Activated CD8-positive, alpha-beta T cell treated with anti-CD3 and anti-CD28 coated beads for 36 hours (primary cell): Measurements from ENCODE around the gene CXCR6. TPM values are rescaled to one million over a fixed set of nuclear protein-coding genes. Genes with fewer than 3 reads are reported as not detected.

Source experiments
- ATAC-seq: fragments of 200-7000 bp; cut with Tn5 transposase; one replicate; pipeline ENCODE4 v1.10.0; 2021; ENCODE audit warnings: mild to moderate bottlenecking, moderate library complexity
- CTCF ChIA-PET: fragments of 350-600 bp; sonication (Branson Sonifier 250); formaldehyde crosslinking; loops from one replicate; lab custom pipeline; 2021; ENCODE audit warnings: antibody characterized with exemption; lab: Charles Lee
- POLR2A ChIA-PET: fragments of 350-600 bp; sonication (Branson Sonifier 250); formaldehyde crosslinking; loops from one replicate; lab custom pipeline; 2021; ENCODE audit warnings: antibody characterized with exemption; lab: Charles Lee
- DNase-seq: peaks from one replicate; pipeline ENCODE4 v3.0.0-alpha.2; 2020
- H3K27ac Mint-ChIP-seq: one replicate; pipeline ENCODE4 v1.8.0; 2021; ENCODE audit warnings: mild to moderate bottlenecking, mixed read lengths
- H3K27me3 Mint-ChIP-seq: one replicate; pipeline ENCODE4 v1.8.0; 2021; ENCODE audit warnings: mixed read lengths
- H3K36me3 Mint-ChIP-seq: one replicate; pipeline ENCODE4 v1.8.0; 2021; ENCODE audit warnings: low read depth, mixed read lengths
- H3K4me1 Mint-ChIP-seq: one replicate; pipeline ENCODE4 v1.8.0; 2021; ENCODE audit warnings: low read depth, mixed read lengths
- H3K4me3 Mint-ChIP-seq: one replicate; pipeline ENCODE4 v1.8.0; 2021; ENCODE audit warnings: mild to moderate bottlenecking, moderate library complexity, mixed read lengths
- H3K9me3 Mint-ChIP-seq: one replicate; pipeline ENCODE4 v1.8.0; 2021; ENCODE audit warnings: mixed read lengths
- intact Hi-C: fragments of 100-400 bp; cut with micrococcal nuclease; formaldehyde crosslinking; loops from one replicate; pipeline ENCODE4 v1.10.0; 2022
- total RNA-seq, 2 experiments: library from RNA; stranded (reverse); gene quantifications; one replicate each; pipeline ENCODE4 v1.2.3, GENCODE V29; 2021
- TF ChIP-seq, protein P1 (sequence below): fragments of 200-600 bp; IDR thresholded peaks from one replicate; pipeline ENCODE4 v1.8.0; 2022; ENCODE audit warnings: antibody characterized with exemption, mild to moderate bottlenecking

Gene CXCR6
- total RNA-seq, 2 experiments from 2014 or later: 3.2 to 3.4 TPM

DNA sequence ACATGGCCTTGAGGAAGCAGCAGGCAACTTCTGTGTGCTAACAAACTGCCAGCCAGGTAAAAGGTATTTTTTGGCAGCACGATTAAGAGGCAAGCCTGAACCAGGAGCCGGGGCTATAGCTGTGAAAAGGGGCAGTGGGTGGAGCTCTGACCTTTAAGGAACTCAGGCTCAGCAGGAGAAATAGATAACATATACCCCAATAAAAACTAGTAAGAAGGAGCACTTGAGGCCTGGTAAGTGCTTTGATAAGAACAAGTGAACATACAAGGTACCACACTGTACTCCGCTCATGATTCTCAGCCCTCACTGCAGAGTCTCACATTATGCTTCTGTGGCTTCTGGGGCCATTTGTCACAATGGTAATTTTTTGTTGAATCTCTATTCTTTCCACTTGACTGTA, 46.9 kb downstream of the CXCR6 start:
- peaks cover 79% of the 10 kb centered on the region for H3K4me1 Mint-ChIP-seq
- H3K27ac Mint-ChIP-seq: peak overlapping the region; percentile 71
- ChIA-PET CTCF (interaction anchor here (1.2 to 6.2 kb wide), 2 partner anchors 8 to 23 kb away, joined by 3 to 34 read pairs; no protein-coding TSS in a partner anchor), POLR2A (interaction anchor here (1.3 kb wide), 1 partner anchor 10 kb away, joined by 4 read pairs; no protein-coding TSS in a partner anchor)
- DNase-seq (no peak), ATAC-seq (no peak)
- H3K36me3 Mint-ChIP-seq: peaks cover 33% of the 10 kb centered on the region
- H3K9me3 Mint-ChIP-seq: no peaks in the 10 kb centered on the region
- H3K27me3 Mint-ChIP-seq: no peaks in the 10 kb centered on the region
- TF ChIP-seq, protein P1, sequence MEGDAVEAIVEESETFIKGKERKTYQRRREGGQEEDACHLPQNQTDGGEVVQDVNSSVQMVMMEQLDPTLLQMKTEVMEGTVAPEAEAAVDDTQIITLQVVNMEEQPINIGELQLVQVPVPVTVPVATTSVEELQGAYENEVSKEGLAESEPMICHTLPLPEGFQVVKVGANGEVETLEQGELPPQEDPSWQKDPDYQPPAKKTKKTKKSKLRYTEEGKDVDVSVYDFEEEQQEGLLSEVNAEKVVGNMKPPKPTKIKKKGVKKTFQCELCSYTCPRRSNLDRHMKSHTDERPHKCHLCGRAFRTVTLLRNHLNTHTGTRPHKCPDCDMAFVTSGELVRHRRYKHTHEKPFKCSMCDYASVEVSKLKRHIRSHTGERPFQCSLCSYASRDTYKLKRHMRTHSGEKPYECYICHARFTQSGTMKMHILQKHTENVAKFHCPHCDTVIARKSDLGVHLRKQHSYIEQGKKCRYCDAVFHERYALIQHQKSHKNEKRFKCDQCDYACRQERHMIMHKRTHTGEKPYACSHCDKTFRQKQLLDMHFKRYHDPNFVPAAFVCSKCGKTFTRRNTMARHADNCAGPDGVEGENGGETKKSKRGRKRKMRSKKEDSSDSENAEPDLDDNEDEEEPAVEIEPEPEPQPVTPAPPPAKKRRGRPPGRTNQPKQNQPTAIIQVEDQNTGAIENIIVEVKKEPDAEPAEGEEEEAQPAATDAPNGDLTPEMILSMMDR: no peak
- H3K4me3 Mint-ChIP-seq: no peak overlapping the region
- intact Hi-C loops: no loop called here

DNA sequence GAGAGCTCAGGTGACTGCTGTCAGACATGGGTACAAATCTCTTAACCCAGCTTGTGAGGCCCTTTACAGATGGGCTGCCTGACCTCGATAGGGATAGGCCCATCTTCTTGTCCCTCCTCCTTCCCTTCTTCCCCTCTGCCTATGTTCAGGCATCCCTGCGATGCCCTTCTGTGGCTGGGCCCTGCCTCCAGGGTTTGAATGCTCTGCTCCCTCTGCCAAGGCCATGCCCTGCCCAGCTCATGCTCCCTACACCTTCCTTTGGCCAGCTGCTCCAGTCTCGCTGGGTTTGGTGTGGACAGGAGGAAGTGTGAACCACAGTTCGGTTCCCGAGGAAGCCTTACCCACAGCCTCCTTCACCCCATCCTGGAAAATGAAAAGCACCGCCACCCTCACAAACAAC, 48.1 kb downstream of the CXCR6 start:
- H3K27me3 Mint-ChIP-seq: no peaks in the 10 kb centered on the region
- H3K4me1 Mint-ChIP-seq: peaks cover 80% of the 10 kb centered on the region
- ATAC-seq (no peak), DNase-seq (no peak)
- H3K4me3 Mint-ChIP-seq: no peak overlapping the region
- no peaks in the 10 kb centered on the region for H3K9me3 Mint-ChIP-seq
- ChIA-PET POLR2A (interaction anchor here (0.8 to 7.3 kb wide), 2 partner anchors 9 to 19 kb away, joined by 3 to 61 read pairs; no protein-coding TSS in a partner anchor), CTCF (interaction anchor here (6.2 kb wide), 1 partner anchor 9 kb away, joined by 34 read pairs; no protein-coding TSS in a partner anchor)
- peak overlapping the region; percentile 70 for H3K27ac Mint-ChIP-seq
- intact Hi-C loops: no loop called here
- TF ChIP-seq, protein P1: no peak
- peaks cover 33% of the 10 kb centered on the region for H3K36me3 Mint-ChIP-seq

DNA sequence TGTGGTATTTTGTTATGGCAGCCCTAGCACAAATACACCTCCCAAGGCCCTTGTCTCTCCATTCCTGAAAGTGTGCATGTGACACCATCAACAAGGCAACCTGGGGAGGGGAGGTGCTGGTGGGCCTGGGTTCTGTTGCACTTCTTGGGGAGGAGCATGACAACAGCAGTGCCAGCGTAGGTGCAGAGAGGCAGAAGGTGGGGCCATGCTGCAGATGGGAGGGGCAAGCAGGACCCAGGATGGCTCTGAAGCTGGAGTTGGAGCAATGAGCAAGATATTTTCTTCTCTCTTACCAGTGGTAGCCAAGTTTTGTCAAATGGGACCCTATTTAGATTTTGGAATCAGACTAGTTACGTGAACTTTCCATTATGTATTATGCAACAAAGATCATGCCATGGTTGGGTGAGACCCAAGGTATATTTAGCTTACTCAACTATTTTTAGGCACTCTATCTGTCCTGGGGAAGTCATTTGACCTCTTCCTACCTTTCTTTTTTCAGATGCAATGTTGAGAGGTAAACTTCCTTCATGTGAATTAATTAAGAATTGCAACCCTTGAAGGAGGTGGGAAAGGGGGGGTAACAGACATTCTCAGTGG, 49.0 kb downstream of the CXCR6 start:
- Mint-ChIP-seq H3K4me3 (no peak overlapping the region), H3K27ac (peak overlapping the region; percentile 70), H3K4me1 (peaks cover 79% of the 10 kb centered on the region), H3K9me3 (no peaks in the 10 kb centered on the region), H3K36me3 (peaks cover 33% of the 10 kb centered on the region), H3K27me3 (no peaks in the 10 kb centered on the region)
- TF ChIP-seq, protein P1: no peak
- CTCF ChIA-PET: interaction anchor here (1.1 to 6.2 kb wide), 4 partner anchors 10 to 86 kb away, joined by 3 to 34 read pairs (median 26); no protein-coding TSS in a partner anchor
- DNase-seq (no peak), ATAC-seq (no peak)
- POLR2A ChIA-PET: interaction anchor here (0.5 to 7.3 kb wide), 5 partner anchors 10 to 41 kb away, joined by 3 to 61 read pairs (median 4); no protein-coding TSS in a partner anchor
- intact Hi-C loops: no loop called here

DNA sequence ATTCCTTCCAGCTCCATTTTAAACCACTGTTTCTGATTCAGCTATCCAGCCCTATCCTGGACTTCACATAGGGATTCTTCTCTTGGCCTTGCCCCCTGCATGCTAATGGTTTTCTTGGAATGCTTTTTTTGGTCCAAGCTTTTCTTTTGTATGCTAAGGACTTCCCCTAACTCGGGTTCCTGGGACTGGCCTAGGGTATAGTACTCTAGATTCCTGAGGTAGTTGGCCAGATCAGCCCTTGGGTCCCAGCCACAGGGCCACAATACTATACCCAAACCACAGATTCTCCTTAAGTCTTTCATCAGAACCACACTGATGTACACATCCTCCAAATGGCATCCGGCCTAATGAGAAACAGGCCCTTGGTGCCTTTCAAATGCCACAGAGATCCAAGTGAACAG, 49.6 kb downstream of the CXCR6 start:
- H3K36me3 Mint-ChIP-seq: peaks cover 33% of the 10 kb centered on the region
- intact Hi-C loops: no loop called here
- CTCF ChIA-PET: interaction anchor here (1.1 to 6.2 kb wide), 6 partner anchors 9 to 85 kb away, joined by 3 to 34 read pairs (median 14); no protein-coding TSS in a partner anchor
- DNase-seq: no peak
- POLR2A ChIA-PET: interaction anchor here (0.5 to 7.3 kb wide), 7 partner anchors 11 to 54 kb away, joined by 3 to 61 read pairs (median 4); no protein-coding TSS in a partner anchor
- no peaks in the 10 kb centered on the region for H3K27me3 Mint-ChIP-seq
- ATAC-seq: no peak
- peak overlapping the region; percentile 40 for H3K4me3 Mint-ChIP-seq
- peak overlapping the region; percentile 77 for H3K27ac Mint-ChIP-seq
- H3K4me1 Mint-ChIP-seq: peaks cover 73% of the 10 kb centered on the region
- no peaks in the 10 kb centered on the region for H3K9me3 Mint-ChIP-seq
- TF ChIP-seq, protein P1: no peak
